SK-N-MC (cell line): Measurements from ENCODE around the gene ABCB7.
"Not testable (repeated sequence)": the region's sequence is repeated elsewhere in the genome, so short reads cannot be mapped to it uniquely, and the experiment has no call there.

Experiments used
- DNase-seq: peaks from one replicate; pipeline ENCODE4 v3.0.0-alpha.2; 2011; ENCODE audit warnings: low read depth, low spot score
- H3K27ac ChIP-seq: fragments of 200-600 bp; sonication (generic); 2 replicates; pipeline ENCODE4 v1.5.1; 2016; ENCODE audit warnings: mixed run types
- H3K36me3 ChIP-seq: fragments of 200-600 bp; sonication (generic); 2 replicates; pipeline ENCODE4 v1.6.1; 2017; ENCODE audit warnings: antibody characterized with exemption, low read length, mixed read lengths; ENCODE audit not compliant: insufficient read depth
- H3K4me3 ChIP-seq: fragments of 200-600 bp; sonication (generic); 2 replicates; pipeline ENCODE4 v1.5.1; 2016
- H3K9ac ChIP-seq: fragments of 200-600 bp; sonication (generic); 2 replicates; pipeline ENCODE4 v1.8.0; 2017; ENCODE audit warnings: mixed run types, mixed read lengths; ENCODE audit not compliant: insufficient read length
- H3K9me3 ChIP-seq: fragments of 200-600 bp; sonication (generic); 2 replicates; pipeline ENCODE4 v1.6.1; 2017; ENCODE audit warnings: low read depth, mild to moderate bottlenecking, antibody characterized with exemption, low read length, moderate library complexity, mixed read lengths
- EZH2 ChIP-seq: fragments of 200-600 bp; sonication (generic); IDR thresholded peaks from one replicate; pipeline ENCODE4 v1.6.1; 2017; ENCODE audit warnings: antibody characterized with exemption
- FOXP2 ChIP-seq: optimal IDR thresholded peaks from 2 replicates; pipeline ENCODE3; 2011; ENCODE audit warnings: mild to moderate bottlenecking, moderate library complexity; ENCODE audit not compliant: insufficient read depth; ENCODE audit errors: extremely low read length, control extremely low read depth
- POLR2AphosphoS5 ChIP-seq: IDR thresholded peaks from 2 replicates; pipeline ENCODE4 v1.6.1; 2012; ENCODE audit warnings: mild to moderate bottlenecking, low read depth, low read length, borderline replicate concordance

The ABCB7 gene

GRCh38 chrX:75154871-75155270 is 1.2 kb downstream of the ABCB7 start:
- H3K9me3 ChIP-seq = no peaks in the 10 kb centered on the region
- TF ChIP-seq FOXP2 (no peak), POLR2AphosphoS5 (no peak), EZH2 (no peak)
- peak overlapping the region; percentile 83 for H3K4me3 ChIP-seq
- peak overlapping the region; percentile 87 for H3K9ac ChIP-seq
- H3K36me3 ChIP-seq = no peaks in the 10 kb centered on the region
- DNase-seq = no peak
- H3K27ac ChIP-seq = no peak overlapping the region

DNA sequence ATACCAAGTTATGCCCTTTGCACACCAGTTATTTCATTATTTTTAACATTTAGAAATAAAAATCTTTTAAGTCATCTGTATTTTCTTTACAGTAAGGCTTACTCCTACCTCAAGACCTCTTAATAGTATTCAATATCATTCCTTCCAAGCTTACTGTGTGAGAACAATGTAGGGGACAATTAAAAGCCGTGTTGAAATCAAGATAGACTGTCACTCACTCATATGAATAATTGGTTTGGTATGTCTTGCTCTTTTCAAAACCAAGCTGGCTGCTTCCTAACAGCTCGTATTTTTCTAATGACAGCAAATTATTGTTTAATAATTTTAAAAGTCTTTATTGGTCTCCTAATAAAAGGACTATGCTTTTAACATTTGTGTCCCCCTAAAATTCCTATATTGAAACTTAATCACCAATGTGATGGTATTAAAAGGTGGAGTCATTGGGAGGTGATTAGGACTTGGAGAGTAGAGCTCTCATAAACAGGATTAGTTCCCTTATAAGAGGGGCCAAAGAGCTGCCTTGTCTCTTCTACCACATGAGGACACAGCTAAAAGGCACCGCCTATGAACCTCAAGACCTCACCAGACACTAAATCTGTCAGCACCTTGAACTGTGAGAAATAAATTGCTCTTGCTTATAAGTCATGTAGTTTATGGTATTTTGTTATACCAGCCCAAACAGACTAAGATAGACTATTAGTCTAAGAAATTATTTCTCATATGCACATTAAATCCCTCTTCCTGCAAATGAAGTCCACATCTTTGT is 4.1 kb downstream of the ABCB7 start:
- DNase-seq = no peak
- H3K9me3 ChIP-seq = no peaks in the 10 kb centered on the region
- no peaks in the 10 kb centered on the region for H3K36me3 ChIP-seq
- no peak for TF ChIP-seq POLR2AphosphoS5
- no peak for TF ChIP-seq FOXP2
- TF ChIP-seq EZH2 = no peak
- no peak overlapping the region for H3K4me3 ChIP-seq
- H3K27ac ChIP-seq = no peak overlapping the region
- H3K9ac ChIP-seq = no peak overlapping the region

GRCh38 chrX:75149654-75150053 is 6.4 kb downstream of the ABCB7 start:
- DNase-seq = no peak
- no peak overlapping the region for H3K9ac ChIP-seq
- no peak overlapping the region for H3K27ac ChIP-seq
- H3K4me3 ChIP-seq = no peak overlapping the region
- 0 out of 2 replicates have a peak, but pooled peaks cover 3% of the 10 kb centered on the region for H3K9me3 ChIP-seq
- no peaks in the 10 kb centered on the region for H3K36me3 ChIP-seq
- no peak for TF ChIP-seq POLR2AphosphoS5
- no peak for TF ChIP-seq EZH2
- no peak for TF ChIP-seq FOXP2

DNA sequence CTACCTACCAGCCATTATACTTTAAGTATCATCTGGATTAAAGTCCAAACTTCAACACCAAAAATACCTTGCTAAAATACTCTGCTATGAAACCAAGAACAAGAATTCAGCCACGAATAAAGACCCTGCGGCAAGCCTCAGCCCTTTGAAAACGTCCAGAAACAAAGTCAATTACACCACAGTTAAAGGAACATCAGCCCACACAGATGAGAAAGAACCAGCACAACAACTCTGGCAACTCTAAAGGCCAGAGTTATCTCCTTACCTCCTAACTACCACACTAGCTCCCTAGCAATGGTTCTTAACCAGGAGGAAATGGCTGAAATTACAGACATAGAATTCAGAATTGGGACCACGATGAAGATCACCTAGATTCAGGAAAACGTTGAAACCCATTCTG is 23.4 kb downstream of the ABCB7 start:
- Histone ChIP-seq H3K36me3 (no peaks in the 10 kb centered on the region; the same call in 1 of the 2 replicates), H3K9me3 (no peaks in the 10 kb centered on the region), H3K4me3 (no peak overlapping the region), H3K27ac (no peak overlapping the region), H3K9ac (no peak overlapping the region)
- TF ChIP-seq POLR2AphosphoS5 = no peak
- TF ChIP-seq FOXP2 = no peak
- no peak for TF ChIP-seq EZH2
- DNase-seq = no peak

- TF ChIP-seq POLR2AphosphoS5 = no peak
- no peak for TF ChIP-seq FOXP2
- TF ChIP-seq EZH2 = no peak
- H3K4me3 ChIP-seq = no peak overlapping the region
- no peaks in the 10 kb centered on the region for H3K9me3 ChIP-seq
- H3K36me3 ChIP-seq = no peaks in the 10 kb centered on the region; the same call in 1 of the 2 replicates
- no peak overlapping the region for H3K27ac ChIP-seq
- no peak overlapping the region for H3K9ac ChIP-seq
- DNase-seq = no peak
Measured at GRCh38 chrX:75131973-75132627, 24.0 kb downstream of the ABCB7 start.

DNA sequence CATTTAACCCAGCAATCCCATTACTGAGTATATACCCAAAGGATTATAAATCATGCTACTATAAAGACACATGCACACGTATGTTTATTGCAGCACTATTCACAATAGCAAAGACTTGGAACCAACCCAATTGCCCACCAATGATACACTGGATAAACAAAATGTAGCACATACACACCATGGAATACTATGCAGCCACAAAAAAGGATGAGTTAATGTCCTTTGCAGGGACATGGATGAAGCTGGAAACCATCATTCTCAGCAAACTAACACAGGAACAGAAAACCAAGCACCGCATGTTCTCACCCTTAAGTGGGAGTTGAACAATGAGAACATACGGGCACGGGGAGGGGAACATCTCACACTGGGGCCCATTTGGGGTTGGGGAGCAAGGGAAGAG is 27.0 kb downstream of the ABCB7 start:
- not testable (repeated sequence) for H3K4me3 ChIP-seq, H3K36me3 ChIP-seq, DNase-seq, H3K9me3 ChIP-seq, H3K27ac ChIP-seq, H3K9ac ChIP-seq

- H3K9me3 ChIP-seq = no peaks in the 10 kb centered on the region
- no peak overlapping the region for H3K9ac ChIP-seq
- DNase-seq = no peak
Measured at GRCh38 chrX:75118296-75118695, 37.8 kb downstream of the ABCB7 start.

DNA sequence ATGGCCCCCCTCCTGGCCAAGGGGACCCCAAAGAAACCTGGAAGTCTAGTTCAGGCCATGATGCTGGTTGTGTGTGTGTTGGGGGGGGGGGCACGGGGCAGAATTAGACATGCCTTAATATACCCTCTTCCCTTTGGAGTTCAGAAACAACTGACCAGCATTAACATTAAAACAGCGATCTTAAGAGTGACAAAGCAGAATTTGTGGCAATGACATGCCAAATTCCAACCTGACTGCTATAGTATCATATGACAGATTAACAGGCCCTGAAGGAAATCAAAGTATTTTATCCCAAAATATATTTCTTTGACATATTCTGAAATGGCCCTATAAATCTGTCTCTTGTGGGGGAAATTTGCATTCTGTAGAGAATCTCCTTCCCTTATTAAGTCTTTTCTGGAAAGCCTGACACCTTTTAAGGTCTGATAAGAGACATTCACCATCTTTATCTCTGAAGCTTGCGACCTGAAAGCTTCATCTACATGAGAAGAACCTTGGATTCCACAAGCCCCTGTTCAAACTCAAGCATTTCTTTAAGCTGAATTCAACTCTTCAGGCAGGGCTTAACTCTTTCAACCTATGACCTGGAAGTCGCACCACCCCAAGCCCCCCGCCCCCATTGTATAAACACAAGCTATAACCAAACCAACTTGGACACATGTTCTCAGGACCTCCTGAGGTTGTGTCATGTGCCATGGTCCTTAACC is 40.2 kb downstream of the ABCB7 start:
- TF ChIP-seq FOXP2 = no peak
- no peak for TF ChIP-seq POLR2AphosphoS5
- no peak for TF ChIP-seq EZH2
- H3K9me3 ChIP-seq = no peaks in the 10 kb centered on the region
- peaks cover 7% of the 10 kb centered on the region; the same call in 1 of the 2 replicates for H3K36me3 ChIP-seq
- H3K9ac ChIP-seq = no peak overlapping the region
- H3K4me3 ChIP-seq = no peak overlapping the region
- no peak for DNase-seq
- peak overlapping the region; percentile 8; the same call in 1 of the 2 replicates for H3K27ac ChIP-seq

More at GRCh38 chrX:75118296-75118695, 37.8 kb downstream of the ABCB7 start:
- no peak overlapping the region for H3K4me3 ChIP-seq
- TF ChIP-seq FOXP2 = no peak
- TF ChIP-seq EZH2 = no peak
- TF ChIP-seq POLR2AphosphoS5 = no peak
- no peak overlapping the region for H3K27ac ChIP-seq
- H3K36me3 ChIP-seq = 0 out of 2 replicates have a peak, but pooled peaks cover 4% of the 10 kb centered on the region
